Type B pancreatic cell (in vitro differentiated cells): ENCODE results near the gene POLRMT. TPM values are rescaled to one million over a fixed set of nuclear protein-coding genes. Genes with fewer than 3 reads are reported as not detected.
"Not testable (repeated sequence)": the region's sequence is repeated elsewhere in the genome, so short reads cannot be mapped to it uniquely, and the experiment has no call there.

ENCODE experiments used
- DNase-seq: peaks from one replicate; pipeline ENCODE4 v3.0.0; 2021; ENCODE audit warnings: mixed read lengths; ENCODE audit not compliant: unreplicated experiment; ENCODE audit errors: extremely low spot score
- H3K27ac Mint-ChIP-seq: 2 replicates; pipeline ENCODE4 v1.8.0; 2021; ENCODE audit warnings: mild to moderate bottlenecking, mixed read lengths
- H3K27me3 Mint-ChIP-seq: 2 replicates; pipeline ENCODE4 v1.8.0; 2021; ENCODE audit warnings: mixed read lengths
- H3K36me3 Mint-ChIP-seq: 2 replicates; pipeline ENCODE4 v1.8.0; 2021; ENCODE audit warnings: mixed read lengths
- H3K4me1 Mint-ChIP-seq: one replicate; pipeline ENCODE4 v1.8.0; 2021; ENCODE audit warnings: mixed read lengths; ENCODE audit not compliant: unreplicated experiment
- H3K4me3 Mint-ChIP-seq: 2 replicates; pipeline ENCODE4 v1.8.0; 2021; ENCODE audit warnings: mild to moderate bottlenecking, mixed read lengths
- H3K9me3 Mint-ChIP-seq: 2 replicates; pipeline ENCODE4 v1.8.0; 2021; ENCODE audit warnings: mixed read lengths
- total RNA-seq: library from RNA; stranded (reverse); gene quantifications from 2 replicates; pipeline ENCODE4 v1.2.1, GENCODE V29; 2021; ENCODE audit warnings: low replicate concordance
- TF ChIP-seq, protein P1 (sequence below): fragments of 200-600 bp; sonication (generic); conservative IDR thresholded peaks from 2 replicates; pipeline ENCODE4 v1.5.0; 2021; ENCODE audit warnings: antibody characterized with exemption, mild to moderate bottlenecking

POLRMT gene
- total RNA-seq, 1 donor from 2014 or later = 59.8 TPM

- Mint-ChIP-seq H3K4me1 (no peaks in the 10 kb centered on the region), H3K27ac (no peak overlapping the region), H3K4me3 (no peak overlapping the region), H3K36me3 (peaks cover 9% of the 10 kb centered on the region), H3K27me3 (no peaks in the 10 kb centered on the region), H3K9me3 (no peaks in the 10 kb centered on the region)
- no peak for DNase-seq
- TF ChIP-seq, protein P1, sequence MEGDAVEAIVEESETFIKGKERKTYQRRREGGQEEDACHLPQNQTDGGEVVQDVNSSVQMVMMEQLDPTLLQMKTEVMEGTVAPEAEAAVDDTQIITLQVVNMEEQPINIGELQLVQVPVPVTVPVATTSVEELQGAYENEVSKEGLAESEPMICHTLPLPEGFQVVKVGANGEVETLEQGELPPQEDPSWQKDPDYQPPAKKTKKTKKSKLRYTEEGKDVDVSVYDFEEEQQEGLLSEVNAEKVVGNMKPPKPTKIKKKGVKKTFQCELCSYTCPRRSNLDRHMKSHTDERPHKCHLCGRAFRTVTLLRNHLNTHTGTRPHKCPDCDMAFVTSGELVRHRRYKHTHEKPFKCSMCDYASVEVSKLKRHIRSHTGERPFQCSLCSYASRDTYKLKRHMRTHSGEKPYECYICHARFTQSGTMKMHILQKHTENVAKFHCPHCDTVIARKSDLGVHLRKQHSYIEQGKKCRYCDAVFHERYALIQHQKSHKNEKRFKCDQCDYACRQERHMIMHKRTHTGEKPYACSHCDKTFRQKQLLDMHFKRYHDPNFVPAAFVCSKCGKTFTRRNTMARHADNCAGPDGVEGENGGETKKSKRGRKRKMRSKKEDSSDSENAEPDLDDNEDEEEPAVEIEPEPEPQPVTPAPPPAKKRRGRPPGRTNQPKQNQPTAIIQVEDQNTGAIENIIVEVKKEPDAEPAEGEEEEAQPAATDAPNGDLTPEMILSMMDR = no peak
Measured at GRCh38 chr19:621819-622218, 11.5 kb downstream of the POLRMT start.

GRCh38 chr19:621191-621590, 12.1 kb downstream of the POLRMT start:
- not testable (repeated sequence) for H3K27me3 Mint-ChIP-seq, H3K4me1 Mint-ChIP-seq, DNase-seq, H3K9me3 Mint-ChIP-seq, H3K27ac Mint-ChIP-seq, H3K36me3 Mint-ChIP-seq, H3K4me3 Mint-ChIP-seq

DNA sequence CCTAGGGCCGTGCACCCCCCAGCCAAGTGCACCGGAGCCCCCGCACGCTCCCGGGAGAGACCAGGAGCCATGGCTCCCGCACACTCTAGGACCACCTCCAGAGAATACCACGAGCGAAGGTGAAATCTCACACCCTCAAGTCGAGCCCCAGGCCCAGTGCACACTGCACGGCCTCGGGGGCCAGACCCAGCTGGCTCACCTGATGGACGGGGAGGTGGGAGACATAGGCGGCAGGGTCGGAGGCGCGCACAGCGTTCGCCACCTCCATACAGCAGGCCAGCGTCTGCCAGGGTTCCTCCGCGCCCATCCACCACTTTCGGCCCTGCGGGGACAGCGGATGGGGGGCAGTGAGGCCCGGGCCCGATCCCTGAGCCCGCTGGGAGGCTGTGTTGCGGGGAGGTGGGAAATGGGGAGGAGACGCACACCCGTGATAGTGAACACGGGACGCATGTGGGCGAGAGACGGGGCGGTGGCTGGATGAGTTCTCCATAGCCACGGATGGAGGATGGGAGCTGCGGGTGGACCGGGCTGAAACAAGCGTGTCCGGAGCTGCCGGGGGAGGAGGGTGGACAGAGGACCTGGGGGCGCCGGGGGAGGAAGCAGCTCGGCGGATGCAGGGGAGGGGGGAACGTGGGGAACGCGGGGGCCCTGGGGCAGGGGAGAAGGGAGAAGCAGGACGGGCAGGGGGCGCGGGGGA, 13.0 kb downstream of the POLRMT start:
- H3K9me3 Mint-ChIP-seq = no peaks in the 10 kb centered on the region
- peaks cover 8% of the 10 kb centered on the region for H3K36me3 Mint-ChIP-seq
- no peaks in the 10 kb centered on the region for H3K4me1 Mint-ChIP-seq
- TF ChIP-seq, protein P1 = no peak
- H3K4me3 Mint-ChIP-seq = no peak overlapping the region
- H3K27me3 Mint-ChIP-seq = no peaks in the 10 kb centered on the region
- no peak overlapping the region for H3K27ac Mint-ChIP-seq
- DNase-seq = no peak

DNA sequence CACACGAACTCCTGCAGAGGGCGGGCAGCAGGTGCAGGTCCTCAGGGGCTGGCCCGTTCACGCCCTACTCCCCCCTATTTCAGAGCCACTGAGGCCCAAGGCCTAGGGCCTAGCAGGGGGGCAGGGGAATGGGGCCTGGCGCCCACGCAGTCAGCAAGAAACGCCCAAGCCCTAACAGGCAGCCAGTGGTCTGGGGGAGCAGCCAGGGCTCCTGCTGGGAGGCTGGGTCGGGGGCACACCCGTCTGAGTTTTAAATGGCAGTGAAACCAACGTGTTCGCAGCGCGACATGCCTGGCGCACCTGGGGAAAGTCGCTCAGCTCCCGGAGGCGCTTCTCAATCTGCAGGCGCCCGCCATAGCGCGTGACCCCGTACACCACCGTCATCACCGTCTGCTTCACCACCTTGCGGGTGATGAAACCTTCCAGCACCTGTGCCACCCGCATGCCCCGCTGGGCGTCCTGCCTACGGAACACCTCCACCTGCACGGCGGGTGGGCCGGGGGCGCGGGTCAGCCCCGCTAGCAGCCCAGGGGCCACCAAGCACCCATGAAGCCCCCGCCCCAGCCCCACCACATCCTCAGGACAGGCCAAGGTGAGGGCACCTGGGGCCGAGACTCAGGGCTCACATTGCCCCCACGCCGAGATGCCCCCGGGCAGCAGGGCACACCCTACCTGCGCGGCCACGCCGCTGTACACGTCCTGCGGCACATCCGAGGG, 13.9 kb downstream of the POLRMT start:
- TF ChIP-seq, protein P1 = no peak
- Mint-ChIP-seq H3K36me3 (peaks cover 11% of the 10 kb centered on the region), H3K4me3 (no peak overlapping the region), H3K27ac (no peak overlapping the region), H3K9me3 (no peaks in the 10 kb centered on the region), H3K4me1 (no peaks in the 10 kb centered on the region), H3K27me3 (no peaks in the 10 kb centered on the region)
- no peak for DNase-seq

- TF ChIP-seq, protein P1 = no peak
- Mint-ChIP-seq H3K27ac (no peak overlapping the region), H3K27me3 (no peaks in the 10 kb centered on the region), H3K9me3 (no peaks in the 10 kb centered on the region), H3K36me3 (peaks cover 11% of the 10 kb centered on the region), H3K4me3 (no peak overlapping the region), H3K4me1 (no peaks in the 10 kb centered on the region)
- no peak for DNase-seq
Measured at GRCh38 chr19:618674-619285, 14.6 kb downstream of the POLRMT start.

GRCh38 chr19:618247-618619, 15.1 kb downstream of the POLRMT start:
- no peak overlapping the region for H3K27ac Mint-ChIP-seq
- H3K27me3 Mint-ChIP-seq = no peaks in the 10 kb centered on the region
- TF ChIP-seq, protein P1 = no peak
- peaks cover 10% of the 10 kb centered on the region for H3K36me3 Mint-ChIP-seq
- no peaks in the 10 kb centered on the region for H3K9me3 Mint-ChIP-seq
- H3K4me3 Mint-ChIP-seq = no peak overlapping the region
- DNase-seq = no peak
- H3K4me1 Mint-ChIP-seq = no peaks in the 10 kb centered on the region
